Hematopoietic multipotent progenitor cell treated with erythropoietin and hydrocortisone succinate and interleukin-3 and kit ligand, for 6 days (in vitro differentiated cells): ENCODE measurements around the gene ERCC1.

ENCODE experiments used
- DNase-seq: peaks from one replicate; pipeline ENCODE4 v3.0.0-alpha.2; 2015

Gene ERCC1

GRCh38 chr19:45423589-45424190 lies at the start of gene ERCC1:
Gene ERCC1, minus strand, starts transcription at chr19:45423917. Its CDS starts 543 bp downstream, at chr19:45423374.
- DNase-seq, result peak; percentile 100

GRCh38 chr19:45473367-45473681 lies 49.6 kb upstream of the ERCC1 start:
- DNase-seq, result no peak

- DNase-seq, result no peak
Measured at GRCh38 chr19:45472563-45473366, 49.0 kb upstream of the ERCC1 start.

- DNase-seq, result no peak
Measured at GRCh38 chr19:45471931-45472562, 48.3 kb upstream of the ERCC1 start.

- no peak for DNase-seq
Measured at GRCh38 chr19:45471111-45471930, 47.6 kb upstream of the ERCC1 start.

GRCh38 chr19:45470762-45471081 lies 47.0 kb upstream of the ERCC1 start:
- DNase-seq, result no peak

- no peak for DNase-seq
Measured at GRCh38 chr19:45469945-45470761, 46.4 kb upstream of the ERCC1 start.

- peak; percentile 98 for DNase-seq
Measured at GRCh38 chr19:45469132-45469944, 45.6 kb upstream of the ERCC1 start.

GRCh38 chr19:45468803-45469131 lies 45.0 kb upstream of the ERCC1 start:
- peak; percentile 60 for DNase-seq

- DNase-seq, result peak; percentile 42
Measured at GRCh38 chr19:45468159-45468651, 44.5 kb upstream of the ERCC1 start.

- DNase-seq, result peak; percentile 99
Measured at GRCh38 chr19:45467456-45468158, 43.9 kb upstream of the ERCC1 start, which contains the start of gene FOSB. Gene FOSB, plus strand, starts transcription at chr19:45467996. Its CDS starts 591 bp downstream, at chr19:45468587.

GRCh38 chr19:45467115-45467455 lies 43.4 kb upstream of the ERCC1 start:
- no peak for DNase-seq

- DNase-seq, result no peak
Measured at GRCh38 chr19:45464852-45465441, 41.2 kb upstream of the ERCC1 start.

- DNase-seq, result no peak
Measured at GRCh38 chr19:45464274-45464673, 40.6 kb upstream of the ERCC1 start.

GRCh38 chr19:45463241-45463640 lies 39.5 kb upstream of the ERCC1 start:
- DNase-seq, result no peak

- no peak for DNase-seq
Measured at GRCh38 chr19:45462174-45462573, 38.5 kb upstream of the ERCC1 start.

- DNase-seq, result no peak
Measured at GRCh38 chr19:45460807-45461347, 37.2 kb upstream of the ERCC1 start.

GRCh38 chr19:45457776-45458175 lies 34.1 kb upstream of the ERCC1 start:
- DNase-seq, result no peak

GRCh38 chr19:45456500-45456815 lies 32.7 kb upstream of the ERCC1 start:
- no peak for DNase-seq
